Fibroblast of lung (primary cell): Measurements from ENCODE around the gene RASA3. TPM values are rescaled to one million over a fixed set of nuclear protein-coding genes. Genes with fewer than 3 reads are reported as not detected.
A peak's percentile ranks its signal among the peaks of the same experiment; 100 is the strongest.
"Not testable (repeated sequence)": the region's sequence is repeated elsewhere in the genome, so short reads cannot be mapped to it uniquely, and the experiment has no call there.

Experiments used
- DNase-seq, 2 donors: peaks; one replicate each; pipeline versions ENCODE4 v3.0.0 to v3.0.0-alpha.2; 2010; ENCODE audit warnings: low read depth in 2 of 2
- H2AFZ ChIP-seq: 2 replicates; pipeline ENCODE4 v1.5.1; 2012; ENCODE audit warnings: low read length, control low read depth, inconsistent platforms
- H3K27ac ChIP-seq: 2 replicates; pipeline ENCODE4 v1.5.1; 2011; ENCODE audit warnings: low read length, control low read depth; ENCODE audit not compliant: insufficient read depth
- H3K27me3 ChIP-seq: 2 replicates; pipeline ENCODE4 v1.5.1; 2011; ENCODE audit warnings: mild to moderate bottlenecking, low read length; ENCODE audit not compliant: control insufficient read depth, insufficient read depth
- H3K36me3 ChIP-seq: 2 replicates; pipeline ENCODE4 v1.5.1; 2011; ENCODE audit warnings: low read length; ENCODE audit not compliant: control insufficient read depth, insufficient read depth
- H3K4me1 ChIP-seq: 2 replicates; pipeline ENCODE4 v1.5.1; 2011; ENCODE audit warnings: low read length; ENCODE audit not compliant: control insufficient read depth, insufficient read depth; ENCODE audit errors: extremely low read depth
- H3K4me2 ChIP-seq: 2 replicates; pipeline ENCODE4 v1.5.1; 2011; ENCODE audit warnings: low read length, control low read depth; ENCODE audit not compliant: insufficient read depth; ENCODE audit errors: extremely low read depth
- H3K4me3 ChIP-seq, 4 experiments: fragments of 200-600 bp in 1 of 4; sonication (generic) in 1 of 4; replicated peaks in 1 of 4; 2 replicates each; pipeline ENCODE4 v1.5.1; 2011 to 2016; ENCODE audit warnings: low read length in 4 of 4, low read depth in 3 of 4, mild to moderate bottlenecking in 3 of 4, control low read depth in 2 of 4, inconsistent platforms in 1 of 4, mixed read lengths in 1 of 4; ENCODE audit not compliant: insufficient read depth in 1 of 4; ENCODE audit errors: control extremely low read depth in 1 of 4
- H3K79me2 ChIP-seq: 2 replicates; pipeline ENCODE4 v1.5.1; 2012; ENCODE audit warnings: mild to moderate bottlenecking, low read length, inconsistent platforms; ENCODE audit not compliant: control insufficient read depth, insufficient read depth
- H3K9ac ChIP-seq: 2 replicates; pipeline ENCODE4 v1.5.1; 2011; ENCODE audit warnings: mild to moderate bottlenecking, low read length, control low read depth; ENCODE audit not compliant: insufficient read depth
- H3K9me3 ChIP-seq: 2 replicates; pipeline ENCODE4 v1.5.1; 2012; ENCODE audit warnings: low read depth, low read length; ENCODE audit not compliant: control insufficient read depth, insufficient read depth
- H4K20me1 ChIP-seq: 2 replicates; pipeline ENCODE4 v1.5.1; 2011; ENCODE audit warnings: low read length; ENCODE audit not compliant: control insufficient read depth, insufficient read depth; ENCODE audit errors: extremely low read depth
- EZH2 ChIP-seq: IDR thresholded peaks from 2 replicates; pipeline ENCODE4 v1.5.1; 2012; ENCODE audit warnings: low read length, control low read depth, mild to moderate bottlenecking; ENCODE audit errors: missing control alignments
- polyA plus RNA-seq, 2 donors: library from polyadenylated mRNA; depleted of rRNA in 1 of 2; stranded (reverse) in 1 of 2; unstranded in 1 of 2; fragments of >200 nt; gene quantifications; 2 replicates each; pipeline ENCODE4 v1.2.1, GENCODE V29; 2011 to 2012; ENCODE audit warnings: missing spikeins in 1 of 2
- total RNA-seq: library from RNA; depleted of rRNA; stranded (reverse); fragments of >200 nt; gene quantifications from 2 replicates; pipeline ENCODE4 v1.2.1, GENCODE V29; 2014
- TF ChIP-seq, protein P1 (sequence below), 2 donors: IDR thresholded peaks in 1 of 2; conservative IDR thresholded peaks in 1 of 2; 1 replicate in 1 of 2; 2 replicates in 1 of 2; pipeline ENCODE4 v1.5.1; 2011 to 2012; ENCODE audit warnings: low read length in 2 of 2, control low read depth in 1 of 2, inconsistent platforms in 1 of 2, low read depth in 1 of 2, mild to moderate bottlenecking in 1 of 2

RASA3 gene
- total and polyA plus RNA-seq, 2 donors (not counting 1 experiment from before 2014, with no cell fraction given): 26.6 to 31.1 TPM

DNA sequence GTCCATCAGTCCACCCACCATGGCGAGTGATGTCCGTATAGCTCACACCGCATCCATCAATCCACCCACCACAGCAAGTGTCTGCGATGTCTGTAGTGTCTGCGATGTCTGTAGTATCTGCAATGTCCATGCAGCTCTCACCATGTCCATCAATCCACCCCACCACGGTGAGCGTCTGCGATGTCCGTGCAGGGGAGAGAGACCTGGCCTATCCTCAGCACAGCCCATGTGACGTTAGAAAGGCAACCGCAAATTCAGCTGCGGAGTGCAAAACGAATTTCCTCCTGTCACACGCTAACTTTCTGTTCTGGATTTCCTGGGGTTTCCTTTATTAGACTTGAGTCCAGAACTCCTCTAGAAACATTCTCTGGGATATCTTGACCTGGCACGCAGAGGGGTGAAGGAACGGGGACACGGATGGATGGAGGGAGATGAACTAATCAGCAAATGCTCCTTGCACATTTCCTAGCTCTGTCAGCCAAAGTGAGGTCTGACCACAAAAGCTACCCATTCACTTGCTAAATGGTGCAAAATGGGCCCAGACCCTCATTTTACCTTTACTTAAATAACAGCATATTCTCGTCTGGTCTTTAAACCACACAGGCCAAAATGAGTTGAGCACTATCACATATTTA, 18.3 kb downstream of the RASA3 start:
- TF ChIP-seq, protein P1, sequence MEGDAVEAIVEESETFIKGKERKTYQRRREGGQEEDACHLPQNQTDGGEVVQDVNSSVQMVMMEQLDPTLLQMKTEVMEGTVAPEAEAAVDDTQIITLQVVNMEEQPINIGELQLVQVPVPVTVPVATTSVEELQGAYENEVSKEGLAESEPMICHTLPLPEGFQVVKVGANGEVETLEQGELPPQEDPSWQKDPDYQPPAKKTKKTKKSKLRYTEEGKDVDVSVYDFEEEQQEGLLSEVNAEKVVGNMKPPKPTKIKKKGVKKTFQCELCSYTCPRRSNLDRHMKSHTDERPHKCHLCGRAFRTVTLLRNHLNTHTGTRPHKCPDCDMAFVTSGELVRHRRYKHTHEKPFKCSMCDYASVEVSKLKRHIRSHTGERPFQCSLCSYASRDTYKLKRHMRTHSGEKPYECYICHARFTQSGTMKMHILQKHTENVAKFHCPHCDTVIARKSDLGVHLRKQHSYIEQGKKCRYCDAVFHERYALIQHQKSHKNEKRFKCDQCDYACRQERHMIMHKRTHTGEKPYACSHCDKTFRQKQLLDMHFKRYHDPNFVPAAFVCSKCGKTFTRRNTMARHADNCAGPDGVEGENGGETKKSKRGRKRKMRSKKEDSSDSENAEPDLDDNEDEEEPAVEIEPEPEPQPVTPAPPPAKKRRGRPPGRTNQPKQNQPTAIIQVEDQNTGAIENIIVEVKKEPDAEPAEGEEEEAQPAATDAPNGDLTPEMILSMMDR (conservative IDR thresholded peaks at IDR 0.05 in 1 of 2, IDR thresholded peaks at IDR 0.05 in 1 of 2; ENCODE audit: low read depth in 1 of 2, low read length in 2 of 2): no peak
- no peak for TF ChIP-seq EZH2
- Histone ChIP-seq H3K27me3 (no peaks in the 10 kb centered on the region), H3K79me2 (peaks cover 80% of the 10 kb centered on the region), H4K20me1 (no peaks in the 10 kb centered on the region), H3K4me3 (no peak overlapping the region), H2AFZ (no peak overlapping the region), H3K27ac (peak overlapping the region; percentile 95), H3K36me3 (peaks cover 11% of the 10 kb centered on the region), H3K4me2 (no peak overlapping the region), H3K4me1 (peaks cover 61% of the 10 kb centered on the region), H3K9ac (no peak overlapping the region), H3K9me3 (no peaks in the 10 kb centered on the region)
- DNase-seq: no peak

DNA sequence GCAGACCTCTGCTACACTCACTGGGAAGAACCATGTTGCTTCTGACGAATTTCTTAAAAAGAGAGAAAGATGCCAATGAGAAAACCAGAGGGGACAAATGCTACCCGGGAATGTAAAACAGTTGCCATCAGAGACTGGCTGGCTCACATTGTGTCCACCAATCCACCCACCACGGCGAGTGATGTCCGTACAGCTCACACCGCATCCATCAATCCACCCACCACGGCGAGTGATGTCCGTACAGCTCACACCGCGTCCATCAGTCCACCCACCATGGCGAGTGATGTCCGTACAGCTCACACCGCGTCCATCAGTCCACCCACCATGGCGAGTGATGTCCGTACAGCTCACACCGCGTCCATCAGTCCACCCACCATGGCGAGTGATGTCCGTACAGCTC, 19.0 kb downstream of the RASA3 start:
- not testable (repeated sequence) for H3K4me2 ChIP-seq, H3K4me3 ChIP-seq, H3K9me3 ChIP-seq, DNase-seq, H3K9ac ChIP-seq, H4K20me1 ChIP-seq, H2AFZ ChIP-seq, H3K27me3 ChIP-seq
- Histone ChIP-seq H3K27ac (peak overlapping the region; percentile 89), H3K79me2 (peaks cover 87% of the 10 kb centered on the region), H3K36me3 (peaks cover 11% of the 10 kb centered on the region), H3K4me1 (peaks cover 67% of the 10 kb centered on the region)

DNA sequence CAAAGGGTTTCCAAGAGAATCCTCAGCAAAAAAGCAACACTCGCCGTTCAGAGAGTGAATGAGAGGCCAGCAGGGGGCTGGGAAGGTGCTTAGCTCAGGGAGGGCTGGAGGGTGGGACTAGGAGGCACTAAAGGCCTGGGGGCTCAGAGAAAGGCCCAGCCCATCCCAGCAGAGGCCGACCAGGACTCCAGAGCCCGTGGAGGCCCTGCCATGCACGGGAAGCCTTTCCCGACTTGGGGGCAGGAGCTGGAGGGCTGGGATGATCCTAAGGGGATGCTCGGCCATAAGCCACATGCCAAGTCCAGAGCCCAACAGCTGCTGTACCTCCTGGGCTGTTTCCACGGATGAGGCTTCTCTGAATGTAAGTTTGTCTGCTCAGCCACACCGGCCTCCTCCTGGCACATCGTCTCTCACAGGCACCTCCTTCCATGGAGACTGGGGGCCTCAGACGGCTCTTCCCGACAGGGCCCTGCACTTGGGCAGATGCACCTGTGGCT, 19.5 kb downstream of the RASA3 start:
- Histone ChIP-seq H3K4me2 (no peak overlapping the region), H3K27me3 (no peaks in the 10 kb centered on the region), H3K4me3 (no peak overlapping the region), H4K20me1 (no peaks in the 10 kb centered on the region), H2AFZ (no peak overlapping the region), H3K79me2 (peaks cover 91% of the 10 kb centered on the region), H3K27ac (peak overlapping the region; percentile 89), H3K4me1 (peaks cover 69% of the 10 kb centered on the region), H3K9ac (peak overlapping the region; percentile 5), H3K36me3 (peaks cover 11% of the 10 kb centered on the region), H3K9me3 (no peaks in the 10 kb centered on the region)
- TF ChIP-seq, protein P1 (conservative IDR thresholded peaks at IDR 0.05 in 1 of 2, IDR thresholded peaks at IDR 0.05 in 1 of 2; ENCODE audit: low read depth in 1 of 2, low read length in 2 of 2): no peak
- TF ChIP-seq EZH2: no peak
- DNase-seq: no peak
